Stimulated activated CD4-positive, alpha-beta T cell treated with anti-CD3 and anti-CD28 coated beads, Interleukin-4, amount 100 ng/mL, for 4 hours (primary cell): ENCODE measurements around the gene TSC22D2.

Experiments
- DNase-seq, 2 experiments: peaks; one replicate each; pipeline ENCODE4 v3.0.0-alpha.2; 2020

Gene TSC22D2

DNA sequence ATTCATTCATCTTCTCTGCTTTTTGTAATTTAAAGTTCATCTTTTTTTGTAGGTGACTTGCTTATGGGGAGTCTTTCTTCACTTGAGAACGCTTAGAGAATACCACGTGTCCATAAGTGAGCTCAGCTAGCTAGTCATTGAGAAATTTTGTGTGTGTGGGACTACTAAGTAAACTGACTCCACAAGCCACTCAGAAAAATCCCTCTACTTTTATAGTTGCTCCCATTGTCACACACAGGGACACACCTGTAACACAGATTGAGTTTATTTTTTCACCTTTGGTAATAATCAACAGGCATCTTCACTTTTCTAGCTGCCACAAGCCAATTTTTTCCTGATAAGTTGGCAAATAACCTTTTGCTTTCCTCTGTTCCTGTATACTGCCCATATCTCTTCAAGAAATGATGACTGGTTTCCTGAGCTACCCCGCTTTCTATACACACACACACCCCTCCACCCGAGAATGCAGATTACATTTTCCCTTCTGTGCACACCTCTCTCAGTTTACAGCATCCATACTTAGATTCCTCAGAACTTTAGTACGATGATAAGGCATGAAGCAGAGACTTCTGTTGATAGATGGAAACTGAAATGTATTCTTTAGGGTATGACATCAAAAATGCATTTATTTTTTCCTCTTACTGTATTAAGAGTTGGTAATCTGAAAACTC, 4.6 kb downstream of the TSC22D2 start:
- no peak for DNase-seq

DNA sequence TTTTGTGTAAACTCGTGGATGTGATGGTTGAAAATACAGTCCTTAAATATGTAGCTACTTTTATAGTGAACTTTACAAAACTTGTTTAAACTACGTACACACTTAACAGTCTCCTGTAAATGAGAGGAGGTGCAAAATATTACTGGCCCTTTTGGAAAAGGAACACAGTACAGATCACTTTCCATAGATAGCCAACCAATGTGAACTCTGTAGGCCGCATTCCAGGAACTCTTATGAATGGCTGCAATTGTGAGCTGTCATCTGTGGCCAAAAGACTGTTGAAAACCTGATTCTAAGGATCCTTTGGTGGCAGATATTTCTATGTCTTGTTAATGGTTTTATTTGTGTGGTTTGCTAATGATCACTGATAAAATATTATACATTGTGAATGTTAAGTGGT, 6.2 kb downstream of the TSC22D2 start:
- DNase-seq, result no peak

DNA sequence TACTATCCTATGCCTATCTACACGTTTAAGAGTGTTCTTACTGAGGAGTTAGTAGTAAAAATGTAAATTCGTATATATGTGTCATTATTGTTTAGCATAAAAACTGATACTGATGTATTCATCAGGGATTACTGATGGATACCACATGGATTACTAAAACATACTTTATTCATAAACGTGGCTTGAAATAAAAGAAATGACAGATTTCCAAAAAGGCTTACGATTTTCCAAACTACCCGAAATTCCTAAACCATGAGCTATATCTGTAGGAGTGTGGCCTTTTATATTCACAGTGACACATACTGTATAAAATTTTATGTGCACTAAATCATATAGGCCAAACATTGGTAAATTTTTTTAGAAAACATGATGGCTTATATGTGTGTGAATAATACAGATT, 6.9 kb downstream of the TSC22D2 start:
- no peak for DNase-seq

GRCh38 chr3:150419076-150419868, 11.2 kb downstream of the TSC22D2 start:
- DNase-seq, result no peak

GRCh38 chr3:150419959-150420358, 11.9 kb downstream of the TSC22D2 start:
- DNase-seq, result no peak

DNA sequence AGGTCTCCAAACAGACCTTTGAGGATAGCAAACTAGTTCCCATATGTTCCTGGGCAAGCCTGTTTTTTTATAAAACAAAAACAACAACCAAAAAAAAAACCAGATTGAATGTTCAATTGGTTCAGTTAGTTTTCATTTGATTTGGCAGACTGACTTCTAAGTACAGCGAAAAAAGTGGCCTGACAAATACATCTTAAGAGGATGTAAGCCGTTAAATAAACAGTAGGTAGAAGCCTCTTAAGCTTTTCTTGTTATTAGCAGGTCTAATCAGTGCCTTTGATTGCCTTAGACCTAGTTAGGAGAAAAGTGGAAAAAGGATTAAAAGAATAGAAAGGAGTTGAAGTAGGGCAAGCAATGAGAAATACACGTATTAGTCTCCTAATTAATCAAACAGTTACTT, 13.2 kb downstream of the TSC22D2 start:
- no peak for DNase-seq

GRCh38 chr3:150421799-150422548, 13.9 kb downstream of the TSC22D2 start:
- DNase-seq, result no peak

DNA sequence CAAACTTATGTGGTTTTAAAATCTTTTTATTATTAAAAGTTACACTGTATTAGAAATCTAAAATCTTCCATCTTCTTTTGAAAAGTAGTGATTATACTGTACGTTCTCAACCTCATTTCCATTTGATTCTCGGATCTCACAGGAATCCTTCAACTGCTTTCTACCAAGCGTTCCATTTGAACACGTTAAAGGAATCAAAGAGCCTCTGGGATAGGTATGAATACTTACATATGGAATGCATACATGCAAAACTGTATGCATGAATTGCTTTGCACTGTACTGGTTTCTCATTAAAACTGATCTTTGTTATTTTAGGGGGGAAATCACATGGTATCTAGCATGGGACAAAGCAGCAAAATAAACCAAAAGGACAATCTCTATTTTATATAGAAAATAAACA, 14.8 kb downstream of the TSC22D2 start:
- DNase-seq, result no peak

DNA sequence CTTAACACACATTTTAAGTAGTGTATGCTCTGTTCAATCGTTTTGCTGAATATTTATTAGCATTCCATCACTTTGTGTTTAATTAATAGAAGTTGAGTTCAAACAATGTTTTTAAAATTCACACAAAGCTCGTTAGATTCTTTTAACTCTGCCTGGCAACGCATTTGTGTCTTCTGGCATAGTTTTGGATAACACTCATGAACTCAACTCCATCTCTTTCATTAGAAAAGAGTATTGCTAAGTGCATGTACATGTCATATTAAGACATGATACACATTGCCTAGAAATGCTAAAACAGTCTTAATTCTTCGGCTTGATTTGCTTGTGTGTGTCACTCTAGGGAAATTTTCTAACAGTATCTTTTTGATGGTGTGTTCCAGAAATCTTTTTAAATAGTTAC, 15.7 kb downstream of the TSC22D2 start:
- no peak for DNase-seq

DNA sequence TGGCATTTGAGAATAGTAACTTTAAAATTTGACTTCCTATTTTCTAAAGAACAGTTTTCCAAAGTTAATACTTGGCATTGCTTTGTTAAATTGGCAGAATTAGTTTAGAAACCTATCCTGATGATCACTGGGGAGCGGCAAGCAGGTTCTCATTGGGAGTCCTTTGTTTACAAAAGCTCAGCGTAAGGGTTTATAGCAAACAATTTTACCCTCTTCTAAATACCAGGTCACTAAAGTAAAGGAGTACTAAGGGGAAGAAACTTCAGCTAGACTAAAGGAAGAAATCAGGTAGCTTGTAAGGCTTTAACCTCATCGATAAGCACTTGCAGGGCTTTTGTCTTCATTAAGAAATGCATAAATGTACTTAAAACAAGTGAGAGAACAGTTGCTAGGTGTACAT, 18.2 kb downstream of the TSC22D2 start:
- DNase-seq, result no peak

DNA sequence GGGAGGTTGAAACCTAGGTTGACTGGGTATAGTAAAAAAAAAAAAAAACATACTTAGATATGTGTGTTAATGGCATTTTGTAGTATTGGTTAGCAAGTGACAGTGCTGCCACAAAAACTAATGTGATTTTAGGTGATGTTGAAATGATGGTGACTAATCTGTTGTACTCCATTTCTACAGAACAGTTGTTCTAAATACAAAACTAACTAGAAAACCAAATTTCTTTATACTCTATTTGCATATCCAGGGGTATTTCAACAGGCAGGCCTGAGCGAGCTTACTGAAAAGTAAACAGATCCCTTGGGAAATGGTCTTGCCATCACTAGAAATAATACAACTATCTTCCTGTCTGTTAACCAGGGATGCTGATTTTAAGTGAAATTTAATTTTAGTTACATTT, 20.5 kb downstream of the TSC22D2 start:
- DNase-seq, result no peak

- DNase-seq, result no peak
These were observed 21.9 kb downstream of the TSC22D2 start for GRCh38 chr3:150429767-150430671.

GRCh38 chr3:150433347-150433746, 25.2 kb downstream of the TSC22D2 start:
- no peak for DNase-seq

DNA sequence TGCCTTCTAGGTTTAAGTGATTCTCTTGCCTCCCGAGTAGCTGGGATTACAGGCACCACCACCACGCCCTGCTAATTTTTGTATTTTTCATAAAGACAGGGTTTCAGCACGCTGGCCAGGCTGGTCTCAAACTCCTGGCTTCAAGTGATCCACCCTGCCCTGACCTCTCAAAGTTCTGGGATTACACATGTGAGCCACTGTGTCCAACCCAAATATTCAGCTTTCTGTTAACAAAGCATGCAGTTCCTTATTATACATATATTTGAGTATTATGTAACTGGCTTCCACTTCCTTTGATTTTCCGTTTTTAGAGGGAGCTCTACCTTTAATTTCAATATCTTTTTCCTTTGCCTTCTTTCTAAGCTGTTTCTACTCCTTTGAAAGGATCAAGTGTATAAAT, 26.1 kb downstream of the TSC22D2 start:
- DNase-seq, result no peak

DNA sequence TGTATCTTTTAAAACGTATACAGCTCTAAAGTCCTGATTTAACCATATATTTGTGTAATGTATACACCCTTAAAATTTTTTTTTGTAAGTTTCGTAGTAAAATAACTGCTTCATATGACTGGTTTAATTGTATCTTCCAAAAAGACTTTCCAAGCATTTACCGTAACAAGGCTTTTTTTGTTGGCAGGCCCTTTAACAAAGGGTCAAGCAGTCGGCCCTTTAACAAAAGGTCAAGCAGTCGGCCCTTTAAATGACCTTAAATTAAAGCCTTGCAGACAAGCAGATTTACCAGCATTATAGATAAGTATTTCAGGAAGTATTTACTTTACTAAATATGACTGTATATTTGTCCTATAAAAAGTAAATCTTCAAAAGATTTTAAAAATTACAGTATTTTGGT, 28.1 kb downstream of the TSC22D2 start:
- no peak for DNase-seq

DNA sequence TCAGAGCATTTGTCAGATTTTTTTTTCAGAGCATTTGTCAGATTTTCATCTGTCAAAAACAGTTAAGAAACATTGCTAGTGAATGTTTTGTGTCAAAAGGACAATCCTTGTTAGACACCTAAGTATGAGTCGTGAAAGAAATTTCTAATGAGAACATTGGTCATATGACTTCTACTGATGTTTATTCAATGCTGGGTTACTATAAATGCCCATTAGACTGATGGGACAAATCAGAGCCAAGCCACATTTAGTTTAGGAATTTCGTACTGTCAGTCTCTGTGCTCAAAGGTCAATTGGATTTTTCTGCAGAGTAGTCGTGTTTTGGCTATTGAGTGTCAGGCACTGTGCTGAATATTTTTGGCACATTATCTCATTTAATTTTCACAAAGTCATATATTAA, 31.6 kb downstream of the TSC22D2 start:
- DNase-seq, result no peak

- no peak for DNase-seq
These were observed 35.2 kb downstream of the TSC22D2 start for GRCh38 chr3:150443331-150443741.

GRCh38 chr3:150444371-150444770, 36.3 kb downstream of the TSC22D2 start:
- no peak for DNase-seq

DNA sequence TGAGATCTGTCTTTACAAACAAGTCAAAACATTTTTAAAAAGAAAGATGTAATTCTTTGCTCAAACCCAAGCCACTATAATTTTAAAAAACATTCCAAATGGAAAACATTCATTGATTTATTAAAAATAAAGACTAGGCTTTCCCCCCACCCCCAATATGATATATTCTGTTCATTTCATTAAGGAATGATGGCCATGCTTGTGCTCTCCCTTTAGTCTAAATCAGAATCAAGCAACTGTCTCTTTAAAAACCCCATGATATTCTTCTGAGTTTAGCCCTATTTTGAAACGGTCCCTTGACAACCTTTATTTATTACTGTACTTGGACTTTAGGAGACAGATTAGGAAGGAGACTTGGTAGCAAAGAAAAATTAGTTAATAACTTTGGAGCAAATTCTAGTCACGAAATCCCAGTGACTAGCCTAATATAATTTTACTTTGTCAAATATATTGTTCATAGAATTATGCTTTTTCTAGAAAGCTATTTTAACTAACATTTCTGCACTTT, 38.4 kb downstream of the TSC22D2 start:
- DNase-seq, result no peak

DNA sequence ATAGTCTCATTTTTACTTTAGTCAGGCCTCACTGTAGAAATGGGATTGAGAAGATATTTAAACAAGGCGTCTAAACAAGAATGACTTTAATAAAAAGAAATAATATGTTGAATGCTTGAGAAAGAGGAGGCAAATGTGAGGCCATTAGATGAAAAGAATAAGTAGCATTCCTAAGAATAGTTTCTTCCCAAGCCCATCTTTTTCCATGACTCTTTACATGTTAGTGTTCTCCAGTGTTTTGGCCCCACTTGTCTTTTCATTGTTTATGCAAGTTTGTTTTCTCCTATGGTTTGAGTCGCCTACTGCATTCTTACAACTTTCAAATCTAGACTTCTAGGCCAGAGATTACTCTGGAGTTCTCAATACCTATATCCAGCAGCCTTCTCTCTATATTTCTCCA, 39.0 kb downstream of the TSC22D2 start:
- no peak for DNase-seq

DNA sequence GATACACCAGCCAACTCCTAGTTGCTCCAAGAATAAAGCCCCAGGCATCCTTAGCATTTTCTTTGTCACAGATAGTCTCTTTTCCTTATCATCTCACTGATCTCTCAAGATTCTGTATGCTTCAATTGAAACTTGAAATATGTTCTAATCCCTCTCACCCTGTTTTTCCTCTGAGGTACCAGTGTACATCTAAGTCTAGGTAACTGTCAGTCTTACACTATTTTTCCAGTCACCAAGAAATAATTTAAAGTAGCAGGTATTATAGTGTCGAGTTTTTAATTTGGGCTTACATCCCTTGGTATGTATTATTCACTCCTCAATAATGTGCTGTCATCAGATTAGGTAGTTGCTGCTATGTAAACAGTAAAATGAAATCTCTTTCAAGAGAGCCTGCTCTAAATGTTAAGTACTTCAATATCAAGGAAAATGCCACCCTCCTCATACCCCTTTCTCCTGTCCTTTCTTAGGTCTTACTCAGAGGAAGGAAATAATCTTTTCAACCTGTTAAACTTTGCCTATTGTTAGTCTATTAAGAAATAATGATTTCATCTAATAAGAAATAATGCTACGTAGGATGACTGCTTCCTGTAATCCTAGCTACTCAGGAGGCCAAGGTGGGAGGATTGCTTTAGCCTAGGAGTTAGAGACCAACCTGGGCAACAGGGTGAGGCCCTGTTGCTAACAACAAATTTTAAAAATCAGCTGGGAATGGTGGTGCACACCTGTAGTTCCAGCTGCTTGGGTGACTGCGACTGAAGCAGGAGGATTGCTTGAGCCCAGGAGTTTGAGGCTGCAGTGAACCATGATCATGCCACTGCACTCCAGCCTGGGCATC, 39.8 kb downstream of the TSC22D2 start:
- DNase-seq, result no peak
